H9 (cell line): ENCODE measurements around the gene UGT1A5. TPM values are rescaled to one million over a fixed set of nuclear protein-coding genes. Genes with fewer than 3 reads are reported as not detected.

Source experiments
- DNase-seq: peaks from one replicate; pipeline ENCODE4 v3.0.0-alpha.2; 2017
- H2AFZ ChIP-seq: one replicate; pipeline ENCODE4 v1.6.1; 2013; ENCODE audit warnings: mild to moderate bottlenecking, low read length, control low read depth, moderate library complexity
- H2AK5ac ChIP-seq: 2 replicates; pipeline ENCODE4 v1.6.1; 2013; ENCODE audit warnings: low read length, control low read depth, mixed read lengths; ENCODE audit not compliant: insufficient read length
- H2BK120ac ChIP-seq: one replicate; pipeline ENCODE4 v1.6.1; 2013; ENCODE audit warnings: low read depth, mild to moderate bottlenecking, low read length, control low read depth, inconsistent platforms; ENCODE audit not compliant: poor library complexity, severe bottlenecking
- H2BK12ac ChIP-seq: 2 replicates; pipeline ENCODE4 v1.6.1; 2013; ENCODE audit warnings: low read length, control low read depth, mixed read lengths, low read depth; ENCODE audit not compliant: insufficient read length
- H2BK15ac ChIP-seq: 2 replicates; pipeline ENCODE4 v1.6.1; 2013; ENCODE audit warnings: low read depth, low read length, control low read depth
- H2BK20ac ChIP-seq: one replicate; pipeline ENCODE4 v1.6.1; 2013; ENCODE audit warnings: low read depth, mild to moderate bottlenecking, low read length, control low read depth, inconsistent platforms; ENCODE audit not compliant: poor library complexity, severe bottlenecking
- H2BK5ac ChIP-seq: 2 replicates; pipeline ENCODE4 v1.6.1; 2013; ENCODE audit warnings: low read length, control low read depth, mixed read lengths; ENCODE audit not compliant: insufficient read length
- H3K14ac ChIP-seq: 2 replicates; pipeline ENCODE4 v1.6.1; 2013; ENCODE audit warnings: low read length, control low read depth; ENCODE audit not compliant: insufficient read depth
- H3K18ac ChIP-seq: 2 replicates; pipeline ENCODE4 v1.6.1; 2013; ENCODE audit warnings: low read depth, mild to moderate bottlenecking, mixed read lengths, low read length, control low read depth; ENCODE audit not compliant: insufficient read length
- H3K23ac ChIP-seq: 2 replicates; pipeline ENCODE4 v1.6.1; 2013; ENCODE audit warnings: low read length, control low read depth, mixed read lengths, low read depth; ENCODE audit not compliant: insufficient read length
- H3K23me2 ChIP-seq: 2 replicates; pipeline ENCODE4 v1.6.1; 2013; ENCODE audit warnings: low read depth, mild to moderate bottlenecking, mixed read lengths, low read length, control low read depth; ENCODE audit not compliant: insufficient read length, poor library complexity, severe bottlenecking
- H3K27ac ChIP-seq: 2 replicates; pipeline ENCODE4 v1.5.1; 2013; ENCODE audit warnings: low read length, control low read depth, mixed read lengths, low read depth; ENCODE audit not compliant: insufficient read length
- H3K27me3 ChIP-seq: 2 replicates; pipeline ENCODE4 v1.6.1; 2013; ENCODE audit warnings: low read length, control low read depth, inconsistent platforms; ENCODE audit not compliant: insufficient read depth
- H3K4ac ChIP-seq: 2 replicates; pipeline ENCODE4 v1.6.1; 2013; ENCODE audit warnings: low read depth, mild to moderate bottlenecking, control low read depth, inconsistent platforms, low read length, moderate library complexity
- H3K4me1 ChIP-seq: 2 replicates; pipeline ENCODE4 v1.6.1; 2013; ENCODE audit warnings: low read length, control low read depth, inconsistent platforms; ENCODE audit not compliant: insufficient read depth
- H3K4me2 ChIP-seq: 2 replicates; pipeline ENCODE4 v1.6.1; 2013; ENCODE audit warnings: low read length, control low read depth, mixed read lengths; ENCODE audit not compliant: insufficient read length, insufficient read depth
- H3K56ac ChIP-seq: 2 replicates; pipeline ENCODE4 v1.6.1; 2013; ENCODE audit warnings: low read depth, mild to moderate bottlenecking, mixed read lengths, low read length, control low read depth; ENCODE audit not compliant: insufficient read length
- H3K79me1 ChIP-seq: 2 replicates; pipeline ENCODE4 v1.6.1; 2013; ENCODE audit warnings: low read depth, mild to moderate bottlenecking, moderate library complexity, low read length, control low read depth, inconsistent platforms; ENCODE audit not compliant: insufficient read depth, poor library complexity, severe bottlenecking
- H3K79me2 ChIP-seq: 2 replicates; pipeline ENCODE4 v1.6.1; 2013; ENCODE audit warnings: low read length, control low read depth, inconsistent platforms; ENCODE audit not compliant: insufficient read depth
- H3K9ac ChIP-seq: 2 replicates; pipeline ENCODE4 v1.6.1; 2013; ENCODE audit warnings: low read length, control low read depth, mixed read lengths; ENCODE audit not compliant: insufficient read length; ENCODE audit errors: extremely low read depth
- H3K9me3 ChIP-seq: one replicate; pipeline ENCODE4 v1.6.1; 2013; ENCODE audit warnings: low read depth, low read length, inconsistent platforms; ENCODE audit not compliant: control insufficient read depth
- H3T11ph ChIP-seq: one replicate; pipeline ENCODE4 v1.6.1; 2013; ENCODE audit warnings: mild to moderate bottlenecking, low read length, control low read depth, inconsistent platforms
- H4K20me1 ChIP-seq: one replicate; pipeline ENCODE4 v1.6.1; 2013; ENCODE audit not compliant: control insufficient read depth, insufficient read length, insufficient read depth
- H4K5ac ChIP-seq: 2 replicates; pipeline ENCODE4 v1.6.1; 2013; ENCODE audit warnings: low read depth, mild to moderate bottlenecking, mixed read lengths, low read length, control low read depth; ENCODE audit not compliant: insufficient read length
- H4K8ac ChIP-seq: replicated peaks from 2 replicates; pipeline ENCODE4 v1.6.1; 2013; ENCODE audit warnings: low read length, control low read depth, mixed read lengths, low read depth; ENCODE audit not compliant: insufficient read length
- H4K91ac ChIP-seq: 2 replicates; pipeline ENCODE4 v1.6.1; 2013; ENCODE audit warnings: low read depth, mild to moderate bottlenecking, moderate library complexity, mixed read lengths, low read length, control low read depth; ENCODE audit not compliant: insufficient read length
- H3K27ac Mint-ChIP-seq, 3 experiments: 2 replicates in 2 of 3; 3 replicates in 1 of 3; pipeline ENCODE4 v1.8.0; 2020 to 2021; ENCODE audit warnings: mixed read lengths in 3 of 3, mild to moderate bottlenecking in 1 of 3, moderate library complexity in 1 of 3
- H3K27me3 Mint-ChIP-seq: 2 replicates; pipeline ENCODE4 v1.8.0; 2021; ENCODE audit warnings: low read depth, mild to moderate bottlenecking, moderate library complexity, mixed read lengths
- H3K36me3 Mint-ChIP-seq, 3 experiments: 2 replicates in 2 of 3; 3 replicates in 1 of 3; pipeline ENCODE4 v1.8.0; 2020 to 2021; ENCODE audit warnings: low read depth in 3 of 3, mixed read lengths in 3 of 3; ENCODE audit not compliant: insufficient read depth in 1 of 3
- H3K4me1 Mint-ChIP-seq, 2 experiments: 2 replicates each; pipeline ENCODE4 v1.8.0; 2020; ENCODE audit warnings: mixed read lengths in 2 of 2
- H3K4me3 Mint-ChIP-seq, 2 experiments: 2 replicates in 1 of 2; 3 replicates in 1 of 2; pipeline ENCODE4 v1.8.0; 2020 to 2021; ENCODE audit warnings: mild to moderate bottlenecking in 2 of 2, mixed read lengths in 2 of 2, moderate library complexity in 1 of 2
- H3K9me3 Mint-ChIP-seq, 2 experiments: 2 replicates in 1 of 2; 3 replicates in 1 of 2; pipeline ENCODE4 v1.8.0; 2020; ENCODE audit warnings: mild to moderate bottlenecking in 2 of 2, mixed read lengths in 2 of 2, moderate library complexity in 1 of 2
- CTCF ChIP-seq: fragments of 200-600 bp; sonication (generic); conservative IDR thresholded peaks from 3 replicates; pipeline ENCODE4 v1.8.0; 2021; ENCODE audit warnings: antibody characterized with exemption, mild to moderate bottlenecking
- WGBS: extraction: QIAGEN DNeasy Blood & Tissue Kit; methylation state at CpG from one replicate; pipeline ENCODE4 v1.1.7; 2013; ENCODE audit warnings: missing lambda C conversion rate, low lambda C conversion rate, mixed read lengths; ENCODE audit not compliant: insufficient read length; ENCODE audit errors: extremely low coverage; 5-methylcytosine and 5-hydroxymethylcytosine counted together
- total RNA-seq: library from RNA; stranded (reverse); gene quantifications from 2 replicates; pipeline ENCODE4 v1.2.1, GENCODE V29; 2021

The UGT1A5 gene
- total RNA-seq, 1 experiment from 2014 or later = not detected

DNA sequence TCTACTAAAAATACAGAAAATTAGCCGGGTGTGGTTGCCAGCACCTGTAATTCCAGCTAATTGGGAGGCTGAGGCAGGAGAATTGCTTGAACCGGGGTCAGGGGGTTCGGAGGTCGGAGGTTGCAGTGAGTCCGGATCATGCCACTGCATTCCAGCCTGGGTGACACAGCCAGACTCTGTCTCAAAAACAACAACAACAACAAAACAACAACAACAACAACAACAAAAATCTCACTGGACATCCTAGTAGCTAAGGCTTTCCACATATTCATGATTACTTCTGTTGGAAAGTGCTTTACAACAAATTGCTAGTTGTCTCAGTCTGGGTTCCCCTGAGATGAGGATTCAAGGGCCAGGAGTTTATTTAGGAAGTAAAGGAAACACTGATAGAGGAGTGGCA lies 61.1 kb downstream of the UGT1A5 start:
- H3K14ac ChIP-seq = no peak overlapping the region
- H3K56ac ChIP-seq = no peak overlapping the region
- Mint-ChIP-seq H3K27me3 (no peaks in the 10 kb centered on the region), H3K4me1 (no peaks in the 10 kb centered on the region), H3K4me3 (no peak overlapping the region), H3K36me3 (peaks cover 1 to 4% (median 3%) of the 10 kb centered on the region in 3 experiments; a peak in 3 of 7 replicates), H3K9me3 (peaks cover 12 to 19% of the 10 kb centered on the region in 2 experiments; a peak in 4 of 5 replicates), H3K27ac (no peak overlapping the region)
- no peak overlapping the region for H2AK5ac ChIP-seq
- H3K27ac ChIP-seq = no peak overlapping the region
- no peak overlapping the region for H3K4ac ChIP-seq
- no peak overlapping the region for H3K23ac ChIP-seq
- no peak overlapping the region for H3T11ph ChIP-seq
- H3K23me2 ChIP-seq = no peaks in the 10 kb centered on the region
- no CpG with 5 or more reads among the region's 5 CpGs for WGBS
- H3K79me1 ChIP-seq = no peaks in the 10 kb centered on the region
- no peak overlapping the region for H2BK120ac ChIP-seq
- no peak overlapping the region for H4K5ac ChIP-seq
- H2BK15ac ChIP-seq = no peak overlapping the region
- no peak overlapping the region for H2BK5ac ChIP-seq
- H3K9me3 ChIP-seq = peaks cover 4% of the 10 kb centered on the region
- no peak overlapping the region for H3K18ac ChIP-seq
- no peaks in the 10 kb centered on the region for H3K79me2 ChIP-seq
- H2AFZ ChIP-seq = no peak overlapping the region
- H2BK12ac ChIP-seq = no peak overlapping the region
- H4K8ac ChIP-seq = no peak overlapping the region
- H3K9ac ChIP-seq = no peak overlapping the region
- H4K20me1 ChIP-seq = no peaks in the 10 kb centered on the region
- no peak overlapping the region for H3K4me2 ChIP-seq
- no peaks in the 10 kb centered on the region for H3K4me1 ChIP-seq
- DNase-seq = no peak
- no peak for TF ChIP-seq CTCF
- no peak overlapping the region for H2BK20ac ChIP-seq
- no peaks in the 10 kb centered on the region for H3K27me3 ChIP-seq
- H4K91ac ChIP-seq = no peak overlapping the region
